ENCODE data around the gene THAP4. TPM values are rescaled to one million over a fixed set of nuclear protein-coding genes. Genes with fewer than 3 reads are reported as not detected.

Gene THAP4
- total and polyA plus RNA-seq, 2 of the 13 experiments (the other 11 are each of a cell fraction or from before 2014, with no cell fraction given): 59.7 to 75.7 TPM

DNA sequence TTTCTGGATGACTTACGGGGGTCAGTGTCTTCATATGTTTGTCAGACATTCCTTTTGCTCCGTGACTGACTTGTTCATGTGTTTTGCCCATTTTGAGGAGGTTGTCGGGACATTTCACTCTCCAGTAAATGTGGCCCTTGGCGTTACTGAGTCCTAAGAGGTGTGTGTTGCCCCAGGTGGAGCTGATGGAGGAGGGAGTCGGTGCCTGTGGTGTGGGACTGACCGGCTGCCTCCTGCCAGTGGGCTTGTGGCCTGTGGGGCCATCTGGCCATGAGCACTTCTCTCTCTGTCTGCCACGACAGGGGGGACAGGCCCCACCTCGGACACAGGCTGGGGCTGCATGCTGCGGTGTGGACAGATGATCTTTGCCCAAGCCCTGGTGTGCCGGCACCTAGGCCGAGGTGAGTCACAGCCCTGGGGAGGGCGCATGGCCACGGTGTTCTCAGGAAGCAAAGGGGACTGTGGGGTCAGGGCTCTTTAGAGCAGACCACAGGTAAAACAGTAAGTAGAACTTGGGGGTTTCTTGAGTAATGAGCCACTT, 16.3 kb upstream of the THAP4 start (continued):
- no peak for TF ChIP-seq ZNF776 (CRISPR knock-in tag; IDR thresholded peaks at IDR 0.05)
- TF ChIP-seq ZSCAN9 (CRISPR knock-in tag; IDR thresholded peaks at IDR 0.05; ENCODE audit: borderline replicate concordance): peak; percentile 52; the same call in 1 of the 2 replicates
- no peak for TF ChIP-seq FOXJ3 (CRISPR knock-in tag; IDR thresholded peaks at IDR 0.05; ENCODE audit: borderline replicate concordance)
- TF ChIP-seq, protein P1, sequence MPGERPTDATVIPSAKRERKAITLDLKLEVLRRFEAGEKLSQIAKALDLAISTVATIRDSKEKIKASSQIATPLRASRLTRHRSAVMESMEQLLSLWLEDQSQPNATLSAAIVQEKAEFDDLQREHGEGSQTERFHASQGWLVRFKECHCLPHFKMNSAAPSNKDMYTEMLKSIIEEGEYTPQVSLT (CRISPR knock-in tag; IDR thresholded peaks at IDR 0.05; ENCODE audit: borderline replicate concordance, low read depth): no peak
- no peak for TF ChIP-seq EED (CRISPR knock-in tag; IDR thresholded peaks at IDR 0.05)
- no peak for TF ChIP-seq CBX1 (IDR thresholded peaks at IDR 0.05; ENCODE audit: low read depth)
- no peak; the same call in 1 of the 2 replicates for TF ChIP-seq GATA4 (IDR thresholded peaks at IDR 0.05; ENCODE audit: borderline replicate concordance, low read depth)
- TF ChIP-seq, protein P2, sequence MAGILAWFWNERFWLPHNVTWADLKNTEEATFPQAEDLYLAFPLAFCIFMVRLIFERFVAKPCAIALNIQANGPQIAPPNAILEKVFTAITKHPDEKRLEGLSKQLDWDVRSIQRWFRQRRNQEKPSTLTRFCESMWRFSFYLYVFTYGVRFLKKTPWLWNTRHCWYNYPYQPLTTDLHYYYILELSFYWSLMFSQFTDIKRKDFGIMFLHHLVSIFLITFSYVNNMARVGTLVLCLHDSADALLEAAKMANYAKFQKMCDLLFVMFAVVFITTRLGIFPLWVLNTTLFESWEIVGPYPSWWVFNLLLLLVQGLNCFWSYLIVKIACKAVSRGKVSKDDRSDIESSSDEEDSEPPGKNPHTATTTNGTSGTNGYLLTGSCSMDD (CRISPR knock-in tag; IDR thresholded peaks at IDR 0.05): no peak
- no peak for TF ChIP-seq FOXC1 (CRISPR knock-in tag; IDR thresholded peaks at IDR 0.05; ENCODE audit: borderline replicate concordance)
- TF ChIP-seq, protein P3, sequence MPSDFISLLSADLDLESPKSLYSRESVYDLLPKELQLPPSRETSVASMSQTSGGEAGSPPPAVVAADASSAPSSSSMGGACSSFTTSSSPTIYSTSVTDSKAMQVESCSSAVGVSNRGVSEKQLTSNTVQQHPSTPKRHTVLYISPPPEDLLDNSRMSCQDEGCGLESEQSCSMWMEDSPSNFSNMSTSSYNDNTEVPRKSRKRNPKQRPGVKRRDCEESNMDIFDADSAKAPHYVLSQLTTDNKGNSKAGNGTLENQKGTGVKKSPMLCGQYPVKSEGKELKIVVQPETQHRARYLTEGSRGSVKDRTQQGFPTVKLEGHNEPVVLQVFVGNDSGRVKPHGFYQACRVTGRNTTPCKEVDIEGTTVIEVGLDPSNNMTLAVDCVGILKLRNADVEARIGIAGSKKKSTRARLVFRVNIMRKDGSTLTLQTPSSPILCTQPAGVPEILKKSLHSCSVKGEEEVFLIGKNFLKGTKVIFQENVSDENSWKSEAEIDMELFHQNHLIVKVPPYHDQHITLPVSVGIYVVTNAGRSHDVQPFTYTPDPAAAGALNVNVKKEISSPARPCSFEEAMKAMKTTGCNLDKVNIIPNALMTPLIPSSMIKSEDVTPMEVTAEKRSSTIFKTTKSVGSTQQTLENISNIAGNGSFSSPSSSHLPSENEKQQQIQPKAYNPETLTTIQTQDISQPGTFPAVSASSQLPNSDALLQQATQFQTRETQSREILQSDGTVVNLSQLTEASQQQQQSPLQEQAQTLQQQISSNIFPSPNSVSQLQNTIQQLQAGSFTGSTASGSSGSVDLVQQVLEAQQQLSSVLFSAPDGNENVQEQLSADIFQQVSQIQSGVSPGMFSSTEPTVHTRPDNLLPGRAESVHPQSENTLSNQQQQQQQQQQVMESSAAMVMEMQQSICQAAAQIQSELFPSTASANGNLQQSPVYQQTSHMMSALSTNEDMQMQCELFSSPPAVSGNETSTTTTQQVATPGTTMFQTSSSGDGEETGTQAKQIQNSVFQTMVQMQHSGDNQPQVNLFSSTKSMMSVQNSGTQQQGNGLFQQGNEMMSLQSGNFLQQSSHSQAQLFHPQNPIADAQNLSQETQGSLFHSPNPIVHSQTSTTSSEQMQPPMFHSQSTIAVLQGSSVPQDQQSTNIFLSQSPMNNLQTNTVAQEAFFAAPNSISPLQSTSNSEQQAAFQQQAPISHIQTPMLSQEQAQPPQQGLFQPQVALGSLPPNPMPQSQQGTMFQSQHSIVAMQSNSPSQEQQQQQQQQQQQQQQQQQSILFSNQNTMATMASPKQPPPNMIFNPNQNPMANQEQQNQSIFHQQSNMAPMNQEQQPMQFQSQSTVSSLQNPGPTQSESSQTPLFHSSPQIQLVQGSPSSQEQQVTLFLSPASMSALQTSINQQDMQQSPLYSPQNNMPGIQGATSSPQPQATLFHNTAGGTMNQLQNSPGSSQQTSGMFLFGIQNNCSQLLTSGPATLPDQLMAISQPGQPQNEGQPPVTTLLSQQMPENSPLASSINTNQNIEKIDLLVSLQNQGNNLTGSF (CRISPR knock-in tag; IDR thresholded peaks at IDR 0.05): no peak
- TF ChIP-seq, protein P4, sequence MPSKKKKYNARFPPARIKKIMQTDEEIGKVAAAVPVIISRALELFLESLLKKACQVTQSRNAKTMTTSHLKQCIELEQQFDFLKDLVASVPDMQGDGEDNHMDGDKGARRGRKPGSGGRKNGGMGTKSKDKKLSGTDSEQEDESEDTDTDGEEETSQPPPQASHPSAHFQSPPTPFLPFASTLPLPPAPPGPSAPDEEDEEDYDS (CRISPR knock-in tag; IDR thresholded peaks at IDR 0.05): peak; percentile 62; the same call in 1 of the 2 replicates
- TF ChIP-seq, protein P5, sequence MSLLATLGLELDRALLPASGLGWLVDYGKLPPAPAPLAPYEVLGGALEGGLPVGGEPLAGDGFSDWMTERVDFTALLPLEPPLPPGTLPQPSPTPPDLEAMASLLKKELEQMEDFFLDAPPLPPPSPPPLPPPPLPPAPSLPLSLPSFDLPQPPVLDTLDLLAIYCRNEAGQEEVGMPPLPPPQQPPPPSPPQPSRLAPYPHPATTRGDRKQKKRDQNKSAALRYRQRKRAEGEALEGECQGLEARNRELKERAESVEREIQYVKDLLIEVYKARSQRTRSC (CRISPR knock-in tag; IDR thresholded peaks at IDR 0.05; ENCODE audit: low read depth): no peak
- TF ChIP-seq WIZ (CRISPR knock-in tag; IDR thresholded peaks at IDR 0.05): 0 out of 2 replicates have a peak, but pooled peaks have one; percentile 71
- TF ChIP-seq ASH2L (IDR thresholded peaks at IDR 0.05; ENCODE audit: insufficient read length, low read depth, low read length): peak; percentile 63
- TF ChIP-seq ZNF350 (CRISPR knock-in tag; IDR thresholded peaks at IDR 0.05; ENCODE audit: borderline replicate concordance, low read depth): peak; percentile 65
- TF ChIP-seq TOPORS (CRISPR knock-in tag; IDR thresholded peaks at IDR 0.05): no peak
- peak; percentile 36; the same call in 1 of the 2 replicates for TF ChIP-seq ZBTB21 (CRISPR knock-in tag; IDR thresholded peaks at IDR 0.05)
- no peak for TF ChIP-seq U2AF2 (IDR thresholded peaks at IDR 0.05; ENCODE audit: low read depth, low read length)
- no peak for TF ChIP-seq TP53 (CRISPR knock-in tag; conservative IDR thresholded peaks at IDR 0.05)
- TF ChIP-seq CAMTA2 (CRISPR knock-in tag; IDR thresholded peaks at IDR 0.05; ENCODE audit: borderline replicate concordance): no peak
- TF ChIP-seq, protein P6, sequence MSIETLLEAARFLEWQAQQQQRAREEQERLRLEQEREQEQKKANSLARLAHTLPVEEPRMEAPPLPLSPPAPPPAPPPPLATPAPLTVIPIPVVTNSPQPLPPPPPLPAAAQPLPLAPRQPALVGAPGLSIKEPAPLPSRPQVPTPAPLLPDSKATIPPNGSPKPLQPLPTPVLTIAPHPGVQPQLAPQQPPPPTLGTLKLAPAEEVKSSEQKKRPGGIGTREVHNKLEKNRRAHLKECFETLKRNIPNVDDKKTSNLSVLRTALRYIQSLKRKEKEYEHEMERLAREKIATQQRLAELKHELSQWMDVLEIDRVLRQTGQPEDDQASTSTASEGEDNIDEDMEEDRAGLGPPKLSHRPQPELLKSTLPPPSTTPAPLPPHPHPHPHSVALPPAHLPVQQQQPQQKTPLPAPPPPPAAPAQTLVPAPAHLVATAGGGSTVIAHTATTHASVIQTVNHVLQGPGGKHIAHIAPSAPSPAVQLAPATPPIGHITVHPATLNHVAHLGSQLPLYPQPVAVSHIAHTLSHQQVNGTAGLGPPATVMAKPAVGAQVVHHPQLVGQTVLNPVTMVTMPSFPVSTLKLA (IDR thresholded peaks at IDR 0.05): peak; percentile 70; the same call in 1 of the 2 replicates
- TF ChIP-seq KLF11 (CRISPR knock-in tag; IDR thresholded peaks at IDR 0.05): no peak
